Stomach smooth muscle (tissue), 2 donors: ENCODE measurements around the gene MAB21L3.

Source experiments
- H3K27ac ChIP-seq: one replicate; pipeline ENCODE4 v1.7.0; 2013; ENCODE audit warnings: mild to moderate bottlenecking, low read length, inconsistent platforms
- H3K27me3 ChIP-seq, 2 donors: one replicate each; pipeline ENCODE4 v1.7.0; 2013; ENCODE audit warnings: low read length in 2 of 2; ENCODE audit not compliant: insufficient read depth in 2 of 2, control insufficient read depth in 1 of 2
- H3K36me3 ChIP-seq, 2 donors: one replicate each; pipeline ENCODE4 v1.7.0; 2013; ENCODE audit warnings: low read length in 2 of 2; ENCODE audit not compliant: control insufficient read depth in 2 of 2, insufficient read depth in 2 of 2
- H3K4me1 ChIP-seq: one replicate; pipeline ENCODE4 v1.7.0; 2013; ENCODE audit warnings: low read length; ENCODE audit not compliant: control insufficient read depth, insufficient read depth
- H3K4me3 ChIP-seq, 2 donors: one replicate each; pipeline ENCODE4 v1.7.0; 2013; ENCODE audit warnings: low read length in 2 of 2
- H3K9ac ChIP-seq, 2 donors: one replicate each; pipeline ENCODE4 v1.7.0; 2013; ENCODE audit warnings: low read length in 2 of 2, mild to moderate bottlenecking in 1 of 2
- H3K9me3 ChIP-seq, 2 donors: one replicate each; pipeline ENCODE4 v1.7.0; 2013; ENCODE audit warnings: low read length in 2 of 2; ENCODE audit not compliant: control insufficient read depth in 2 of 2
- donor health status: healthy.
- donor health status: Pancreatic carcinoma.

MAB21L3 gene

GRCh38 chr1:116089870-116090269 is 21.3 kb upstream of the MAB21L3 start:
- Histone ChIP-seq H3K9me3 (peaks cover 0 to 6% of the 10 kb centered on the region in 2 donors), H3K27ac (no peak overlapping the region), H3K27me3 (no peaks in the 10 kb centered on the region), H3K4me3 (no peak overlapping the region), H3K9ac (no peak overlapping the region), H3K4me1 (no peaks in the 10 kb centered on the region), H3K36me3 (no peaks in the 10 kb centered on the region)

- Histone ChIP-seq H3K4me3 (no peak overlapping the region), H3K9me3 (peaks cover 0 to 6% of the 10 kb centered on the region in 2 donors), H3K36me3 (no peaks in the 10 kb centered on the region), H3K4me1 (no peaks in the 10 kb centered on the region), H3K27me3 (no peaks in the 10 kb centered on the region), H3K27ac (no peak overlapping the region), H3K9ac (no peak overlapping the region)
These were observed 20.1 kb upstream of the MAB21L3 start for GRCh38 chr1:116091083-116091482.

DNA sequence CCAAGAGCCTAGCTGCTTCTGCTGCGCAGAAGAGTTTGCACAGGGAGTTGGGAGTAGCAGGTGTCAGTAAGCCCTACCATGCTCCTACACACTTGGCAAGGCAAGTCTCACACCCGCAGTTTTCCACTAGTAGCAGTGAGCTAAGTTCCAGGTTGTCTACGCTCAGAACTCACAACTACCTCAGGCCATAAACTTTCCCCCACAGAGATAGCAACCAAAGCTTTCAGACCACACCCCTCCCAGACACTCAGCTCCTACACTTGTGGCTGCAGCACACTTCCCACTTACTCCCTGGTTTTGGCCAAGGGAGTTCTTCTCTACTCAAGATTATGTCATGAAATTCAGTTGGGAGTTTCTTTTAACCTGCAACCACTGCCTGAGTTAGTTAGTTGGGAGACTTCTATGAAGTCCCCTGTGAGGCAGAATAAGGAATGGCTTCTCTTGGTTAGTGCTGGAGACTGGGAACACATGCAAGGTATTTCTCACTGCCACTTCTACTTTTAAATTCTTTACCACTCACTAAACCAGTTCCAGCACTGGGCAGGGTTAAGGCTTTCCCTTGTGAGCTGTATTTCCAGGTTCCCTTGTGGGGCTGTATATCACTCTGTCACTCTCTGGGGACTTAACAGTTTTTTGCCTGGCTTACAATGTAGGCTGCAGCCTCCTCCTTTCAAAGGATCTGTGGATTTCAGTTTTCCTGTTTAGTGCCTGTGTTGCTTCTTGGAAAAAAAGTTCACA is 18.3 kb upstream of the MAB21L3 start:
- H3K27me3 ChIP-seq = no peaks in the 10 kb centered on the region
- H3K4me1 ChIP-seq = no peaks in the 10 kb centered on the region
- no peaks in the 10 kb centered on the region for H3K36me3 ChIP-seq
- no peak overlapping the region for H3K4me3 ChIP-seq
- H3K9me3 ChIP-seq = peaks cover 0 to 6% of the 10 kb centered on the region in 2 donors
- H3K27ac ChIP-seq = no peak overlapping the region
- H3K9ac ChIP-seq = no peak overlapping the region

GRCh38 chr1:116095027-116095426 is 16.2 kb upstream of the MAB21L3 start:
- Histone ChIP-seq H3K9ac (no peak overlapping the region), H3K36me3 (no peaks in the 10 kb centered on the region), H3K9me3 (peaks cover 0 to 6% of the 10 kb centered on the region in 2 donors)

GRCh38 chr1:116096013-116096618 is 15.1 kb upstream of the MAB21L3 start:
- H3K4me3 ChIP-seq = no peak overlapping the region
- no peaks in the 10 kb centered on the region for H3K4me1 ChIP-seq

More at GRCh38 chr1:116095027-116095426, 16.2 kb upstream of the MAB21L3 start:
- H3K27ac ChIP-seq = no peak overlapping the region
- H3K4me3 ChIP-seq = no peak overlapping the region
- H3K27me3 ChIP-seq = no peaks in the 10 kb centered on the region
- H3K4me1 ChIP-seq = no peaks in the 10 kb centered on the region

GRCh38 chr1:116097626-116098025 is 13.6 kb upstream of the MAB21L3 start:
- no peak overlapping the region for H3K4me3 ChIP-seq
- H3K9me3 ChIP-seq = no peaks in the 10 kb centered on the region
- H3K4me1 ChIP-seq = no peaks in the 10 kb centered on the region
- no peak overlapping the region for H3K9ac ChIP-seq
- no peaks in the 10 kb centered on the region for H3K27me3 ChIP-seq
- H3K27ac ChIP-seq = no peak overlapping the region
- no peaks in the 10 kb centered on the region for H3K36me3 ChIP-seq

More at GRCh38 chr1:116096013-116096618, 15.1 kb upstream of the MAB21L3 start:
- H3K27ac ChIP-seq = no peak overlapping the region
- no peak overlapping the region for H3K9ac ChIP-seq
- H3K36me3 ChIP-seq = no peaks in the 10 kb centered on the region
- H3K27me3 ChIP-seq = no peaks in the 10 kb centered on the region
- peaks cover 0 to 6% of the 10 kb centered on the region in 2 donors for H3K9me3 ChIP-seq

GRCh38 chr1:116099379-116099778 is 11.8 kb upstream of the MAB21L3 start:
- H3K4me1 ChIP-seq = no peaks in the 10 kb centered on the region
- H3K36me3 ChIP-seq = no peaks in the 10 kb centered on the region
- no peaks in the 10 kb centered on the region for H3K27me3 ChIP-seq
- H3K4me3 ChIP-seq = no peak overlapping the region
- no peak overlapping the region for H3K27ac ChIP-seq
- no peaks in the 10 kb centered on the region for H3K9me3 ChIP-seq
- no peak overlapping the region for H3K9ac ChIP-seq

DNA sequence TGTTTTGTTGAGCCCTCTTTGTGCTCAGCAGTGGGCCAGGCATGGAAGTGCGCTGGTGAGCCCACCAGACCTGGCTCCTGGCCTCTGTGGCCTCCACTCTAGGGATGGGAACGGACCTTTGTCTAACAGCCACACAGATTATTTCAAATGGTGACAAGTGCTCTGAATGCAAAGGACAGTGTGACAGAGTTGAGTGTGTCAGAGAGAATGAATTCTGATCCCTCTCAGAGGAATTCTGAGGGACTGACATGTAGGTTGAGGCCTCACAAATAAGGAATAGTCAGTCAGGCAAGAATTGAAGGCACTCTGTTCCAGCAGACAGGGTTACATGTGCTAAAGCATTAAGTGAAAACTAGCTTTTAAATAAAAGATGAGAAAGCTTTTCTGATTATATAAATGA is 11.3 kb upstream of the MAB21L3 start:
- Histone ChIP-seq H3K27ac (no peak overlapping the region), H3K9me3 (no peaks in the 10 kb centered on the region), H3K9ac (no peak overlapping the region), H3K27me3 (no peaks in the 10 kb centered on the region), H3K4me1 (no peaks in the 10 kb centered on the region), H3K4me3 (no peak overlapping the region), H3K36me3 (no peaks in the 10 kb centered on the region)

- Histone ChIP-seq H3K9me3 (no peaks in the 10 kb centered on the region), H3K27me3 (no peaks in the 10 kb centered on the region), H3K36me3 (no peaks in the 10 kb centered on the region), H3K9ac (no peak overlapping the region), H3K27ac (no peak overlapping the region), H3K4me1 (no peaks in the 10 kb centered on the region), H3K4me3 (no peak overlapping the region)
These were observed 6.5 kb upstream of the MAB21L3 start for GRCh38 chr1:116104667-116105066.

DNA sequence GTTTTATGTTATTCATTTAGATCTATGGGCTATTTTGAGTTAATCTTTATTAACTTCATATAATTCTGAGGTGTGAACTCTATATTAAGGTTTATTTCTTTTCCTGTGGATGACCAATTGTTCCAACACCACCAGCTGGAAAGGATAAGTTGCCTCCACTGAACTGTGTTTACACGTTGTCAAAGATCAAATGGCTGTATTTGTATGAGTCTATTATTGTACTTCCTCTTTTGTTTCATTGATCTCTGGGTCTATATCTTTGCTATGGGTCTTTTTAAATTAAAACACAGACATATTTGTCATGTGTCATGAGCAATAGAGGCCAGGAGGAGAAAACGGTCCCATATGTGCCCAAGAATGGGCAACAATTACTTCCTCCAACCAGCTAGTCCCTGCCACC is 5.2 kb upstream of the MAB21L3 start:
- Histone ChIP-seq H3K27ac (no peak overlapping the region), H3K36me3 (no peaks in the 10 kb centered on the region), H3K4me3 (no peak overlapping the region), H3K27me3 (no peaks in the 10 kb centered on the region), H3K4me1 (no peaks in the 10 kb centered on the region), H3K9ac (no peak overlapping the region), H3K9me3 (no peaks in the 10 kb centered on the region)

- Histone ChIP-seq H3K9me3 (no peaks in the 10 kb centered on the region), H3K4me3 (no peak overlapping the region), H3K27me3 (peaks cover 0 to 1% of the 10 kb centered on the region in 2 donors), H3K4me1 (no peaks in the 10 kb centered on the region), H3K9ac (no peak overlapping the region), H3K27ac (no peak overlapping the region), H3K36me3 (no peaks in the 10 kb centered on the region)
These were observed 4.6 kb upstream of the MAB21L3 start for GRCh38 chr1:116106646-116107045.
